AG04449 (cell line): ENCODE data around the gene ERAL1.

Experiments
- CTCF ChIA-PET: fragments of 350-600 bp; formaldehyde crosslinking; extraction: SDS; loops from one replicate; lab custom pipeline; 2021; ENCODE audit warnings: antibody characterized with exemption; lab: Yijun Ruan, JAX
- POLR2A ChIA-PET: fragments of 400-600, 350-600 bp; formaldehyde crosslinking; extraction: SDS; loops from one replicate; lab custom pipeline; 2020; ENCODE audit warnings: antibody characterized with exemption, inconsistent platforms; lab: Yijun Ruan, JAX
- DNase-seq: peaks from one replicate; pipeline ENCODE4 v3.0.0-alpha.2; 2010; ENCODE audit warnings: low read depth, low spot score
- H3K4me3 ChIP-seq: 2 replicates; pipeline ENCODE4 v1.5.1; 2011; ENCODE audit warnings: low read depth, mild to moderate bottlenecking, control low read depth, low read length
- CTCF ChIP-seq: IDR thresholded peaks from one replicate; pipeline ENCODE4 v1.5.1; 2011; ENCODE audit warnings: mild to moderate bottlenecking, moderate library complexity, low read length, control low read depth, inconsistent platforms; ENCODE audit not compliant: insufficient read depth; ENCODE audit errors: missing control alignments

ERAL1 gene

GRCh38 chr17:28895794-28896447, 41.1 kb downstream of the ERAL1 start:
- POLR2A ChIA-PET = no interaction called here
- peak overlapping the region; percentile 85 for H3K4me3 ChIP-seq
- no peak for TF ChIP-seq CTCF
- no peak for DNase-seq
- CTCF ChIA-PET = interaction anchor here (0.6 to 9.3 kb wide), 10 partner anchors 8 to 169 kb away, joined by 3 to 90 read pairs (median 3); partner anchors contain the start of genes DHRS13 and TLCD1

GRCh38 chr17:28896491-28896883, 41.7 kb downstream of the ERAL1 start:
- ChIA-PET CTCF (interaction anchor here (0.6 to 9.3 kb wide), 8 partner anchors 12 to 170 kb away, joined by 3 to 90 read pairs (median 3); partner anchors contain the start of gene TLCD1), POLR2A (no interaction called here)
- TF ChIP-seq CTCF = no peak
- H3K4me3 ChIP-seq = peak overlapping the region; percentile 85
- DNase-seq = no peak

- peak within 1 kb of the TSS; percentile 85 for H3K4me3 ChIP-seq
- DNase-seq = no peak
- CTCF ChIA-PET = interaction anchor here (0.6 to 9.3 kb wide), 17 partner anchors 9 to 169 kb away, joined by 3 to 90 read pairs (median 4); partner anchors contain the start of gene FAM222B
- POLR2A ChIA-PET = no interaction called here
- peak; percentile 46 for TF ChIP-seq CTCF
Observed at GRCh38 chr17:28896884-28897768, 42.3 kb downstream of the ERAL1 start, which contains the start of gene FLOT2. FLOT2 (minus strand) TSS chr17:28897733; CDS start chr17:28897574, 159 bp downstream.

GRCh38 chr17:28897769-28898526, 43.1 kb downstream of the ERAL1 start:
- no peak for TF ChIP-seq CTCF
- POLR2A ChIA-PET = no interaction called here
- peak overlapping the region; percentile 85 for H3K4me3 ChIP-seq
- no peak for DNase-seq
- CTCF ChIA-PET = interaction anchor here (0.7 to 9.3 kb wide), 16 partner anchors 9 to 171 kb away, joined by 3 to 90 read pairs (median 6); partner anchors contain the start of genes FAM222B and TLCD1

- no peak for DNase-seq
- ChIA-PET POLR2A (no interaction called here), CTCF (interaction anchor here (0.7 to 9.3 kb wide), 15 partner anchors 9 to 218 kb away, joined by 3 to 90 read pairs (median 6); partner anchors contain the start of gene TLCD1)
- no peak overlapping the region for H3K4me3 ChIP-seq
- TF ChIP-seq CTCF = no peak
Observed at GRCh38 chr17:28898527-28898955, 43.7 kb downstream of the ERAL1 start.
